GM13977 (cell line): Measurements from ENCODE around the gene TRIM7.
"Not testable (repeated sequence)": the region's sequence is repeated elsewhere in the genome, so short reads cannot be mapped to it uniquely, and the experiment has no call there.

ENCODE experiments used
- DNase-seq: peaks from one replicate; pipeline ENCODE4 v3.0.0; 2012; ENCODE audit warnings: low spot score
- in situ Hi-C: fragments of 300-500 bp; cut with MboI; formaldehyde crosslinking; loops from one replicate; pipeline ENCODE4 v1.12.0; 2022; ENCODE audit warnings: low sequenced_read_pairs, low pct_unique_long_range_greater_than_20kb, mixed read lengths, inconsistent platforms; ENCODE audit not compliant: unreplicated experiment
- TF ChIP-seq, protein P1 (sequence below): IDR thresholded peaks from 2 replicates; pipeline ENCODE4 v1.5.1; 2012; ENCODE audit warnings: mild to moderate bottlenecking, control low read depth; ENCODE audit not compliant: insufficient read depth; ENCODE audit errors: extremely low read depth, missing control alignments

The TRIM7 gene

DNA sequence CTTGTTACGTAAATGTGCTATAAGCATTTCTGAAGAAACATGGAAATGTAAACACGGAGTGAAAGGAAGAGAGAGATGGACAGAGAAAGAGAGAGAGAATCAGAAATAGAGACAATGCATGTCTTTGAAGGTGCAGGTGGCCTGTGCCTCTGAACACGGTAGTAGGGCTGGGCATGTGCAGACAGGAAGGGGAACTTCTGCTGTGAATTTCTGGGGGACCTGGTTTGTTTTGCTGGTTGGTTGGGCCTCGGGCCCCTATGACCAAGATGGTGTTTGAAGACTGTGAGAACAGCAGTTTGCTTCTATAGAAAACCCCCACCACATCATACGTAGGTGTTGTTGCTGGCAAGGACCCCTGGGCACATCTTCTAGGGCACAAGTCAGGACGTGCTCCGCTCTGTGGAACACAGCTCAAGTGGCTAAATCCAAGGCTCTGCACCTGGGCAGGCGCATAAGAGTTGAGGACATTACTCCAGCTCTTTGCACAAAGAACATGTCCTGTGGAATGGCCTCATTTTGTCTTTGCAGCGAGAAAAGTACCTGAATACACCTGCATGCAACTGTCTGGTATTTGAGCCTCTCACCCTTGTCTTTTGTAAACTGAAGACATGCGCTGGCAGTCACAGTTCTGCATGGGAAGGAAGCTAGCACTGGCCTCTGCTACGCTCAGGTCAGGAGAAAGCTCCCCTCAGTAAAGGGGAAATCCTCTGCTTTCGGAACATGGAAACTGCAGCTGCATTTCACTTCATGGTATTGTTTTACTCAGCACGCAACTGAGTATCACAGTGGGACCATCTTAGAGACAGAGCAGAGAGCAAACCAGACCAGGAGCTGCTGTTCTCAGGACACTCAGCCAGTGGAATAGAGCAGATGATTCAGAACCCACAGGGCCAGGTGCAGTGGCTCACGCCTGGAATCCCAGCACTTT is 54.9 kb downstream of the TRIM7 start:
- no peak for DNase-seq
- TF ChIP-seq, protein P1, sequence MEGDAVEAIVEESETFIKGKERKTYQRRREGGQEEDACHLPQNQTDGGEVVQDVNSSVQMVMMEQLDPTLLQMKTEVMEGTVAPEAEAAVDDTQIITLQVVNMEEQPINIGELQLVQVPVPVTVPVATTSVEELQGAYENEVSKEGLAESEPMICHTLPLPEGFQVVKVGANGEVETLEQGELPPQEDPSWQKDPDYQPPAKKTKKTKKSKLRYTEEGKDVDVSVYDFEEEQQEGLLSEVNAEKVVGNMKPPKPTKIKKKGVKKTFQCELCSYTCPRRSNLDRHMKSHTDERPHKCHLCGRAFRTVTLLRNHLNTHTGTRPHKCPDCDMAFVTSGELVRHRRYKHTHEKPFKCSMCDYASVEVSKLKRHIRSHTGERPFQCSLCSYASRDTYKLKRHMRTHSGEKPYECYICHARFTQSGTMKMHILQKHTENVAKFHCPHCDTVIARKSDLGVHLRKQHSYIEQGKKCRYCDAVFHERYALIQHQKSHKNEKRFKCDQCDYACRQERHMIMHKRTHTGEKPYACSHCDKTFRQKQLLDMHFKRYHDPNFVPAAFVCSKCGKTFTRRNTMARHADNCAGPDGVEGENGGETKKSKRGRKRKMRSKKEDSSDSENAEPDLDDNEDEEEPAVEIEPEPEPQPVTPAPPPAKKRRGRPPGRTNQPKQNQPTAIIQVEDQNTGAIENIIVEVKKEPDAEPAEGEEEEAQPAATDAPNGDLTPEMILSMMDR: no peak
- in situ Hi-C loops: no loop called here

DNA sequence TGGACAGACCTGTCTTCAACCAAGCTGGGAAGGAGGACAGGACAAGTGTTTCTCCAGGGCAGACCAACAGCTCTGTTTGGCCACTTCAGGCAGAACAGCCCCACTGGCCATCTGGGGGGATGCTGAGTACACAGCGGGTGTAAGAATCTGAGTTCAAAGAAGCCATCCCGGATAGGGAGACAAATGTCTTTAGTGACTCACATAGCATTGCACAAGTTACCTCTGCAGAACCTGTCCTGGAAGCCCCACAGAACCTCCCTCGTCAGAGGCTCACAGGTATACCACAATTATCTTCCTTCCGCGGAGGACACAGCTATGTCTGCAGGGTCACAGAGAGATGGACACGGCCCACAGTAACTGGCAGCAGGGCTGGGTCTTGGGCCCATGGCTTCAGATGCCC is 55.6 kb downstream of the TRIM7 start:
- DNase-seq: no peak
- TF ChIP-seq, protein P1: no peak
- in situ Hi-C loops: no loop called here

DNA sequence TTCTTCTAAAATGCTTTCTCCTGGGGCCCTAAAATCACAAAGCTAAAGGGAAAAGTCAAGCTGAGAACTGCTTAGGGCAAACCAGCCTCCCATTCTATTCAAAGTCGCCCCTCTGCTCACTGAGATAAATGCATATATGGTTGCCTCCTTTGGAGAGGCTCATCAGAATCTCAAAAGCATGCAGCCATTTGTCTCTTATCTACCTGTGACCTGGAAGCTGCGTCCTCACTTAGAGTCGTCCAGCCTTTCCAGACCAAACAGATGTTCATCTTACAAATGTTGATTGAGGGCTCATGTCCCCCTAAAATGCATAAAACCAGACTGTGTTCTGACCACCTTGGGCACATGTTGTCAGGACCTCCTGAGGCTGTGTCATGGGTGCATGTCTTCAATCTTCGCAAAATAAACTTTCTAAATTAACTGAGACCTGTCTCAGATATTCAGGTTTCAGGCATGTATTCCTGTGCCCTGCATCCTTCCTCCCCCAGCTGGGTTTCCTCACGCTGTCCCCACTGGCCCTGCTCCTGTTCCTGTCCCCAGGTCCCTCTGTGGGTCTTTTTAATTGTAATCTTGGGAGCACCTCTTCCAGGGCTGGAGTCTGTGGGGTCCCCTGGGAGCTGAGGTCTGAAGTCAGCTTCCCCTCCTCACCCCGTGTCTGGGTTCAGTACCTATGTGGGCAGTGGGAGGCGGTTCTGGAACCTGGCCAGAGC is 57.9 kb downstream of the TRIM7 start, which contains the start of gene OR2V2:
Gene OR2V2 (plus strand): TSS at position 660 of the 710 bp plus-strand sequence. CDS start 7,357 bp downstream, outside the sequence.
- in situ Hi-C loops, DNase-seq: not testable (repeated sequence)

DNA sequence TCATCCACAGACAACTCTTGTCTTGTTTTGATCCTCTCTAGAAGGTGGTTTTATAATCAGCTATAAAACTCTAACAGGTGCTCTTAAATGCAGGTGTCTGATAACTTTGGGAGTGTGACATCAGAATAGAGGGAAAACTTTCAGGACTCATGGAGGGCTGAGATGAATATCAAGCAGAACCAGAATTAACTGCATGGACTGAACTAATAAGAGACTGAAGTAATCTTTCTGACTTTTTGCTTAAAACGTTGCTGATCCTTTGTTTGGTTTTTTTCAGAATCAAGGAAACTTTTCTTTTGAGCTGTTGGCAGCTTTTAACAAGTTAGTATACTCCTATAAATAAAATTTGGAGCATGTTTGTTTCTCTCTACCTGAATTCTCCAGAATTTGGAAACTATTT is 59.9 kb downstream of the TRIM7 start:
- in situ Hi-C loops: no loop called here
- no peak for DNase-seq
- TF ChIP-seq, protein P1: no peak
